ENCODE data around the gene GFPT2. TPM values are rescaled to one million over a fixed set of nuclear protein-coding genes. Genes with fewer than 3 reads are reported as not detected.

GFPT2 gene
- total RNA-seq, 4 donors from 2014 or later, result 2.1 to 5.5 (median 4.1) TPM

DNA sequence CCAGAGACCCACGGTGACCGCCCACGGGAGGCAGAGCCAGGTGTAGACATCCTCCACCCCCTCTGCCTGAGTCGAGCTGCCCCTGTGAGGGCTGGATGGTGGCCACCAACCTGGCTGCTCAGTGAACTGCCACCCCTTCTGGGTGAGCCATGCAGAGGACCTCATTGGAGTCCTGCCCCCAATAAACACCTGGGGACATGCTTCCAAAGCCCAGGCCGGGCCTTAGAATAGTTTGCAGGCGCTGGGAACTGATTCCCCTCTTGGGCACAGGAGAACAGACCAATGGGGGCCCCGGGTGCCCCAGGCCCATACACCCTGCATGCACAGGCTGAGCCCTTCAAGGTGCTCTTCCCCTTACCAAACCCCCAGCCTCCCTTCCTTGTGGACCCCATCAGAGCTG lies 38.1 kb upstream of the GFPT2 start:
- Histone ChIP-seq H3K4me1 (no peaks in the 10 kb centered on the region), H3K4me3 (no peak overlapping the region), H3K27ac (no peak overlapping the region), H3K27me3 (no peaks in the 10 kb centered on the region), H3K36me3 (no peaks in the 10 kb centered on the region), H3K9me3 (no peaks in the 10 kb centered on the region)
- DNase-seq (no peak), ATAC-seq (no peak)
- TF ChIP-seq, protein P1, sequence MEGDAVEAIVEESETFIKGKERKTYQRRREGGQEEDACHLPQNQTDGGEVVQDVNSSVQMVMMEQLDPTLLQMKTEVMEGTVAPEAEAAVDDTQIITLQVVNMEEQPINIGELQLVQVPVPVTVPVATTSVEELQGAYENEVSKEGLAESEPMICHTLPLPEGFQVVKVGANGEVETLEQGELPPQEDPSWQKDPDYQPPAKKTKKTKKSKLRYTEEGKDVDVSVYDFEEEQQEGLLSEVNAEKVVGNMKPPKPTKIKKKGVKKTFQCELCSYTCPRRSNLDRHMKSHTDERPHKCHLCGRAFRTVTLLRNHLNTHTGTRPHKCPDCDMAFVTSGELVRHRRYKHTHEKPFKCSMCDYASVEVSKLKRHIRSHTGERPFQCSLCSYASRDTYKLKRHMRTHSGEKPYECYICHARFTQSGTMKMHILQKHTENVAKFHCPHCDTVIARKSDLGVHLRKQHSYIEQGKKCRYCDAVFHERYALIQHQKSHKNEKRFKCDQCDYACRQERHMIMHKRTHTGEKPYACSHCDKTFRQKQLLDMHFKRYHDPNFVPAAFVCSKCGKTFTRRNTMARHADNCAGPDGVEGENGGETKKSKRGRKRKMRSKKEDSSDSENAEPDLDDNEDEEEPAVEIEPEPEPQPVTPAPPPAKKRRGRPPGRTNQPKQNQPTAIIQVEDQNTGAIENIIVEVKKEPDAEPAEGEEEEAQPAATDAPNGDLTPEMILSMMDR (IDR thresholded peaks at IDR 0.05 in 4 of 5, conservative IDR thresholded peaks at IDR 0.05 in 1 of 5), result no peak
- no peak for TF ChIP-seq POLR2A (IDR thresholded peaks at IDR 0.05)
- intact Hi-C loops (cut with DNase I; ENCODE audit: low total_unique reads), result no loop called here
- in situ Hi-C loops (cut with MboI; ENCODE audit: low sequenced_read_pairs in 4 of 4), result no loop called here

DNA sequence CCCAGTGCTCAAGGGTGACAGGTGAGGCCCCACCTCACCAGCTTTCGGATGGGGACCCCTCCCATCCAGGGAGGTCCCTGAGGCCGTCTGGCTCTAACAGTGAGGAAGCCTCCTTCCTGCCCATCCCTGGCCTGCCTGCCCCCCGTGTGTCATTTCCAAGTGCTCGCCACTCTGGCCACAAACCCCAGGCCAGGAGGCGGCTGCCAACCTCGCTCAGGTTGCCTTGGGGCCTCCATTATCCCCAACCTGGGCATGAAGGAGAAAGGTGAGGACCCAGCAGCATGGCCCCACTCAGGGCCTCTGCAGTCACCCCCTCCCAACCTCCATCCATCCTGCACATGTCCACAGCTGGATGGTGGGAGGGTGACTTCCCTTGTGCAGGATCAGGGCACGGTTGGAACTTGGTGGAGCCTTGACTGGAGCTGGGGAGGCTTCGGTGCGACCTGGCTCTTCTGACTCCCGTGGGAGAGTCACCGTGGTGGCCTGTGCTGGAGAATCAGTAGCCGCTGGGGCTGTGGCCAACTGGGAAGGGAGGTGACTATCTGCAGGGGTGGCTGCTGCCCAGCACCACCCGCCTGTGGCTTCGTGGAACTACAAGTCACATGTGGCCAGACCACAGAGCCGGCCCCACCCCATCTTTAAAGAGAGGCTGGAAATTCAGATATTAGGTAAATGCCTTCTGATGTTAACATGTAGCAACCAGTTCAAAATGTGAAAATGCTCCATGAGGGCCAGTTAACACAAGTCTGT lies 37.5 kb upstream of the GFPT2 start:
- no peaks in the 10 kb centered on the region for H3K9me3 ChIP-seq
- H3K36me3 ChIP-seq, result no peaks in the 10 kb centered on the region
- no peaks in the 10 kb centered on the region for H3K4me1 ChIP-seq
- DNase-seq, result no peak
- H3K27me3 ChIP-seq, result no peaks in the 10 kb centered on the region
- TF ChIP-seq POLR2A (IDR thresholded peaks at IDR 0.05), result no peak
- TF ChIP-seq, protein P1 (IDR thresholded peaks at IDR 0.05 in 4 of 5, conservative IDR thresholded peaks at IDR 0.05 in 1 of 5), result no peak
- in situ Hi-C loops (cut with MboI; ENCODE audit: low sequenced_read_pairs in 4 of 4) (no loop called here), intact Hi-C loops (cut with DNase I; ENCODE audit: low total_unique reads) (no loop called here)
- no peak for ATAC-seq
- H3K27ac ChIP-seq, result no peak overlapping the region
- H3K4me3 ChIP-seq, result no peak overlapping the region

GRCh38 chr5:180389252-180390101 lies 36.3 kb upstream of the GFPT2 start:
- H3K4me3 ChIP-seq, result no peak overlapping the region
- H3K9me3 ChIP-seq, result no peaks in the 10 kb centered on the region
- DNase-seq, result peak; percentile 21 to 56
- no peaks in the 10 kb centered on the region for H3K36me3 ChIP-seq
- intact Hi-C loops (cut with DNase I; ENCODE audit: low total_unique reads), result no loop called here
- H3K4me1 ChIP-seq, result no peaks in the 10 kb centered on the region
- in situ Hi-C loops (cut with MboI; ENCODE audit: low sequenced_read_pairs in 4 of 4), result no loop called here
- H3K27ac ChIP-seq, result no peak overlapping the region
- H3K27me3 ChIP-seq, result no peaks in the 10 kb centered on the region
- TF ChIP-seq POLR2A (IDR thresholded peaks at IDR 0.05), result peak in 1 of 2 donors; percentile 20
- TF ChIP-seq, protein P1 (IDR thresholded peaks at IDR 0.05 in 4 of 5, conservative IDR thresholded peaks at IDR 0.05 in 1 of 5), result no peak
- ATAC-seq, result peak in 1 of 2 donors; percentile 39

DNA sequence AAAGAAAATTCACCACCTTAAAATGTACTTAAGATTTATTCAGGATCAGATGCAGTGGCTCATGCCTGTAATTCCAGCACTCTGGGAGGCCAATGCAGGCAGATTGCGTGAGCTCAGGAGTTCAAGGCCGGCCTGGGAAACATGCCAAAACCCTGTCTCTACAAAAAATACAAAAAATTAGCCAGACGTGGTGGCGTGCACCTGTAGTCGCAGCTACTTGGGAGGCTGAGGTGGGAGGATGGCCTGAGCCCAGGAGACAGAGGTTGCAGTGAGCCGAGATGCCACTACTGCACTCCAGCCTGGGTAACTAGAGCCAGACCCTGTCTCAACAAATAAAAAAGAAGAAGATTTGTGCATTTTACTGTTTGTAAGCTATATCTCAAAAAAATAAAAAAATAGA lies 34.7 kb upstream of the GFPT2 start:
- TF ChIP-seq, protein P1 (IDR thresholded peaks at IDR 0.05 in 4 of 5, conservative IDR thresholded peaks at IDR 0.05 in 1 of 5), result no peak
- no peak for TF ChIP-seq POLR2A (IDR thresholded peaks at IDR 0.05)
- no peak for ATAC-seq
- in situ Hi-C loops (cut with MboI; ENCODE audit: low sequenced_read_pairs in 4 of 4), result no loop called here
- Histone ChIP-seq H3K27me3 (no peaks in the 10 kb centered on the region), H3K9me3 (no peaks in the 10 kb centered on the region), H3K36me3 (no peaks in the 10 kb centered on the region), H3K4me3 (no peak overlapping the region), H3K27ac (no peak overlapping the region), H3K4me1 (no peaks in the 10 kb centered on the region)
- no peak for DNase-seq
- intact Hi-C loops (cut with DNase I; ENCODE audit: low total_unique reads), result no loop called here

Measured in gastrocnemius medialis (tissue), 4 donors.